ENCODE results near the gene ATG14.
"Not testable (repeated sequence)": the region's sequence is repeated elsewhere in the genome, so short reads cannot be mapped to it uniquely, and the experiment has no call there.

The ATG14 gene

GRCh38 chr14:55389330-55389729 is 22.3 kb downstream of the ATG14 start:
- WGBS, 2 experiments: 97 to 100% methylated on average over 3 to 4 of the region's 4 CpGs
- no peaks in the 10 kb centered on the region for H3K27me3 ChIP-seq (ENCODE audit: control insufficient read depth, insufficient read depth, low read length, poor library complexity, severe bottlenecking)
- H3K4me1 ChIP-seq (ENCODE audit: control insufficient read depth, insufficient read depth, low read length): no peaks in the 10 kb centered on the region
- no peaks in the 10 kb centered on the region for H3K9me3 ChIP-seq (ENCODE audit: control insufficient read depth, low read length)
- no peak overlapping the region for H3K4me3 ChIP-seq (ENCODE audit: insufficient read depth, low read depth, low read length)
- H3K36me3 ChIP-seq (ENCODE audit: control insufficient read depth, insufficient read depth, low read length): peaks cover 5% of the 10 kb centered on the region
- no peak overlapping the region for H3K27ac ChIP-seq (ENCODE audit: insufficient read depth, low read depth, low read length, poor library complexity, severe bottlenecking)

GRCh38 chr14:55388160-55388559 is 23.5 kb downstream of the ATG14 start:
- Histone ChIP-seq H3K27me3 (ENCODE audit: control insufficient read depth, insufficient read depth, low read length, poor library complexity, severe bottlenecking) (no peaks in the 10 kb centered on the region), H3K9me3 (ENCODE audit: control insufficient read depth, low read length) (no peaks in the 10 kb centered on the region), H3K27ac (ENCODE audit: insufficient read depth, low read depth, low read length, poor library complexity, severe bottlenecking) (no peak overlapping the region), H3K36me3 (ENCODE audit: control insufficient read depth, insufficient read depth, low read length) (peaks cover 5% of the 10 kb centered on the region), H3K4me1 (ENCODE audit: control insufficient read depth, insufficient read depth, low read length) (no peaks in the 10 kb centered on the region), H3K4me3 (ENCODE audit: insufficient read depth, low read depth, low read length) (no peak overlapping the region)

- Histone ChIP-seq H3K4me1 (ENCODE audit: control insufficient read depth, insufficient read depth, low read length) (no peaks in the 10 kb centered on the region), H3K27ac (ENCODE audit: insufficient read depth, low read depth, low read length, poor library complexity, severe bottlenecking) (no peak overlapping the region), H3K36me3 (ENCODE audit: control insufficient read depth, insufficient read depth, low read length) (peaks cover 5% of the 10 kb centered on the region), H3K27me3 (ENCODE audit: control insufficient read depth, insufficient read depth, low read length, poor library complexity, severe bottlenecking) (no peaks in the 10 kb centered on the region), H3K9me3 (ENCODE audit: control insufficient read depth, low read length) (no peaks in the 10 kb centered on the region), H3K4me3 (ENCODE audit: insufficient read depth, low read depth, low read length) (no peak overlapping the region)
- WGBS, 2 experiments: 95 to 98% methylated on average over 4 of the region's 4 CpGs
Measured at GRCh38 chr14:55387121-55387520, 24.5 kb downstream of the ATG14 start.

GRCh38 chr14:55386037-55386808 is 25.4 kb downstream of the ATG14 start:
- 90 to 95% methylated on average over 6 of the region's 6 CpGs for WGBS, 2 experiments
- Histone ChIP-seq H3K4me1 (ENCODE audit: control insufficient read depth, insufficient read depth, low read length) (no peaks in the 10 kb centered on the region), H3K27me3 (ENCODE audit: control insufficient read depth, insufficient read depth, low read length, poor library complexity, severe bottlenecking) (no peaks in the 10 kb centered on the region), H3K4me3 (ENCODE audit: insufficient read depth, low read depth, low read length) (no peak overlapping the region), H3K27ac (ENCODE audit: insufficient read depth, low read depth, low read length, poor library complexity, severe bottlenecking) (no peak overlapping the region), H3K9me3 (ENCODE audit: control insufficient read depth, low read length) (no peaks in the 10 kb centered on the region), H3K36me3 (ENCODE audit: control insufficient read depth, insufficient read depth, low read length) (peaks cover 12% of the 10 kb centered on the region)

- WGBS, 2 experiments: 95% methylated on average over 3 of the region's 3 CpGs
Measured at GRCh38 chr14:55384536-55384935, 27.1 kb downstream of the ATG14 start.

GRCh38 chr14:55383541-55384140 is 28.0 kb downstream of the ATG14 start:
- H3K27me3 ChIP-seq (ENCODE audit: control insufficient read depth, insufficient read depth, low read length, poor library complexity, severe bottlenecking): no peaks in the 10 kb centered on the region
- no peaks in the 10 kb centered on the region for H3K9me3 ChIP-seq (ENCODE audit: control insufficient read depth, low read length)
- no peak overlapping the region for H3K4me3 ChIP-seq (ENCODE audit: insufficient read depth, low read depth, low read length)
- H3K36me3 ChIP-seq (ENCODE audit: control insufficient read depth, insufficient read depth, low read length): peaks cover 16% of the 10 kb centered on the region
- WGBS, 2 experiments: 90 to 91% methylated on average over 5 of the region's 5 CpGs
- H3K4me1 ChIP-seq (ENCODE audit: control insufficient read depth, insufficient read depth, low read length): no peaks in the 10 kb centered on the region
- H3K27ac ChIP-seq (ENCODE audit: insufficient read depth, low read depth, low read length, poor library complexity, severe bottlenecking): no peak overlapping the region

More at GRCh38 chr14:55384536-55384935, 27.1 kb downstream of the ATG14 start:
- no peaks in the 10 kb centered on the region for H3K27me3 ChIP-seq (ENCODE audit: control insufficient read depth, insufficient read depth, low read length, poor library complexity, severe bottlenecking)
- no peaks in the 10 kb centered on the region for H3K4me1 ChIP-seq (ENCODE audit: control insufficient read depth, insufficient read depth, low read length)
- peaks cover 16% of the 10 kb centered on the region for H3K36me3 ChIP-seq (ENCODE audit: control insufficient read depth, insufficient read depth, low read length)
- no peak overlapping the region for H3K27ac ChIP-seq (ENCODE audit: insufficient read depth, low read depth, low read length, poor library complexity, severe bottlenecking)
- no peak overlapping the region for H3K4me3 ChIP-seq (ENCODE audit: insufficient read depth, low read depth, low read length)
- no peaks in the 10 kb centered on the region for H3K9me3 ChIP-seq (ENCODE audit: control insufficient read depth, low read length)

- not testable (repeated sequence) for H3K27me3 ChIP-seq (ENCODE audit: control insufficient read depth, insufficient read depth, low read length, poor library complexity, severe bottlenecking); H3K4me1 ChIP-seq (ENCODE audit: control insufficient read depth, insufficient read depth, low read length); H3K9me3 ChIP-seq (ENCODE audit: control insufficient read depth, low read length); H3K27ac ChIP-seq (ENCODE audit: insufficient read depth, low read depth, low read length, poor library complexity, severe bottlenecking); H3K4me3 ChIP-seq (ENCODE audit: insufficient read depth, low read depth, low read length)
- H3K36me3 ChIP-seq (ENCODE audit: control insufficient read depth, insufficient read depth, low read length): peaks cover 18% of the 10 kb centered on the region
- WGBS, 2 experiments: 93 to 95% methylated on average over 10 of the region's 10 CpGs
Measured at GRCh38 chr14:55383056-55383466, 28.6 kb downstream of the ATG14 start.

- H3K27me3 ChIP-seq (ENCODE audit: control insufficient read depth, insufficient read depth, low read length, poor library complexity, severe bottlenecking): no peaks in the 10 kb centered on the region
- no peaks in the 10 kb centered on the region for H3K4me1 ChIP-seq (ENCODE audit: control insufficient read depth, insufficient read depth, low read length)
- WGBS, 2 experiments: 92 to 97% methylated on average over 3 of the region's 4 CpGs
- no peak overlapping the region for H3K4me3 ChIP-seq (ENCODE audit: insufficient read depth, low read depth, low read length)
- H3K9me3 ChIP-seq (ENCODE audit: control insufficient read depth, low read length): no peaks in the 10 kb centered on the region
- peaks cover 20% of the 10 kb centered on the region for H3K36me3 ChIP-seq (ENCODE audit: control insufficient read depth, insufficient read depth, low read length)
- no peak overlapping the region for H3K27ac ChIP-seq (ENCODE audit: insufficient read depth, low read depth, low read length, poor library complexity, severe bottlenecking)
Measured at GRCh38 chr14:55382483-55382882, 29.1 kb downstream of the ATG14 start.

GRCh38 chr14:55381561-55381960 is 30.1 kb downstream of the ATG14 start:
- Histone ChIP-seq H3K27ac (ENCODE audit: insufficient read depth, low read depth, low read length, poor library complexity, severe bottlenecking) (no peak overlapping the region), H3K4me3 (ENCODE audit: insufficient read depth, low read depth, low read length) (no peak overlapping the region), H3K27me3 (ENCODE audit: control insufficient read depth, insufficient read depth, low read length, poor library complexity, severe bottlenecking) (no peaks in the 10 kb centered on the region), H3K4me1 (ENCODE audit: control insufficient read depth, insufficient read depth, low read length) (no peaks in the 10 kb centered on the region), H3K9me3 (ENCODE audit: control insufficient read depth, low read length) (no peaks in the 10 kb centered on the region), H3K36me3 (ENCODE audit: control insufficient read depth, insufficient read depth, low read length) (peaks cover 21% of the 10 kb centered on the region)
- WGBS, 2 experiments: 100% methylated on average over 1 of the region's 2 CpGs

GRCh38 chr14:55381040-55381439 is 30.6 kb downstream of the ATG14 start:
- Histone ChIP-seq H3K36me3 (ENCODE audit: control insufficient read depth, insufficient read depth, low read length) (peaks cover 23% of the 10 kb centered on the region), H3K27ac (ENCODE audit: insufficient read depth, low read depth, low read length, poor library complexity, severe bottlenecking) (no peak overlapping the region)
- 94 to 95% methylated on average over 4 to 5 of the region's 5 CpGs for WGBS, 2 experiments

More at GRCh38 chr14:55381040-55381439, 30.6 kb downstream of the ATG14 start:
- no peaks in the 10 kb centered on the region for H3K4me1 ChIP-seq (ENCODE audit: control insufficient read depth, insufficient read depth, low read length)
- H3K9me3 ChIP-seq (ENCODE audit: control insufficient read depth, low read length): no peaks in the 10 kb centered on the region
- H3K27me3 ChIP-seq (ENCODE audit: control insufficient read depth, insufficient read depth, low read length, poor library complexity, severe bottlenecking): no peaks in the 10 kb centered on the region
- H3K4me3 ChIP-seq (ENCODE audit: insufficient read depth, low read depth, low read length): no peak overlapping the region
